ENCODE results near the gene SENP7. TPM values are rescaled to one million over a fixed set of nuclear protein-coding genes. Genes with fewer than 3 reads are reported as not detected.

The SENP7 gene
- total RNA-seq, 1 experiment from 2014 or later: 7.9 TPM

DNA sequence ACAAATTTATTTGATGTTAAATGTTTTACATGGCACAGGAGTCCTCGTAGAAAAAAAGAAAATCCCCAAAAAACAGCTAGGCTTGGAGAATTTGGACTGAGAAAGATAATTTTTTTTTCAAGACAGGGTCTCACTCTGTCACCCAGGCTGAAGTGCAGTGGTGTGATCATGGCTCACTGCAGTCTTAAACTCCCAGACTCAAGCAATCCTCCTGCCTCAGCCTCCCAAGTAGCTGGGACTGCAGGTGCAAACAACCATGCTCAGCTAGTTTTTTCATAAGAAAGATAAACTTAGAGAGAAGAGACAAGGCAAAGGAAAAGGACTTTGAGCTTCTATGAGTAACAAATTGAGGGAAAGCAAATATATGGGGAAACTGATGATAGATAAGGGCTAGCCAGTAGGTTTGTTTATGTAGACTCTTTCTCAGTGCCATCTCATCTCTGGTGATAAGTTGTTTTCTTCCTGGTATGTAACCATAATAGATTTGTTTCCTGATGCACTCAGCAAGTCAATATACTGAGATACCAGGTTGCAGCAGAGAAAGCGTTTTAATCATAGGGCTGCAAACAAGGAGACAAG, 35.6 kb upstream of the SENP7 start:
- ChIA-PET CTCF (no interaction called here), RAD21 (ENCODE audit: low non-redundant PET in 1 of 2, low total read pairs in 2 of 2, uncharacterized antibody in 2 of 2, unreplicated experiment in 2 of 2) (no interaction called here), POLR2A (no interaction called here)
- Histone ChIP-seq H4K20me1 (ENCODE audit: insufficient read depth) (no peaks in the 10 kb centered on the region), H3K4me1 (ENCODE audit: control insufficient read depth in 1 of 2, insufficient read depth in 2 of 2, low read length in 2 of 2) (no peaks in the 10 kb centered on the region), H3K79me2 (ENCODE audit: insufficient read depth, low read length) (no peaks in the 10 kb centered on the region), H2AFZ (ENCODE audit: low read depth, low read length, poor library complexity, severe bottlenecking) (no peak overlapping the region), H3K27ac (ENCODE audit: low read depth, low read length) (no peak overlapping the region), H3K9me3 (ENCODE audit: control insufficient read depth in 1 of 2, insufficient read depth in 1 of 2, low read depth in 1 of 2, low read length in 2 of 2) (no peaks in the 10 kb centered on the region), H3K4me3 (replicated peaks in 1 of 2; ENCODE audit: low read depth in 1 of 2, low read length in 2 of 2) (no peak overlapping the region), H3K9me2 (ENCODE audit: insufficient read depth) (no peaks in the 10 kb centered on the region), H3K36me3 (ENCODE audit: control insufficient read depth in 1 of 2, insufficient read depth in 2 of 2, low read length in 2 of 2) (no peaks in the 10 kb centered on the region), H3K9ac (ENCODE audit: low read length) (no peak overlapping the region), H3K27me3 (ENCODE audit: insufficient read depth, low read length) (no peaks in the 10 kb centered on the region), H3K4me2 (ENCODE audit: low read length) (no peak overlapping the region)
- DNase-seq (ENCODE audit: low read depth, low spot score) (no peak), ATAC-seq (no peak)
- intact Hi-C loops (cut with micrococcal nuclease): no loop called here
- TF ChIP-seq CEBPB (IDR thresholded peaks at IDR 0.05; ENCODE audit: low read depth) (no peak), ELF1 (IDR thresholded peaks at IDR 0.05; ENCODE audit: borderline replicate concordance, low read depth) (no peak), TCF7L2 (IDR thresholded peaks at IDR 0.05; ENCODE audit: borderline replicate concordance, extremely low read depth, insufficient read depth, insufficient read length) (no peak), ZNF274 (IDR thresholded peaks at IDR 0.05; ENCODE audit: low read depth, low read length) (no peak), FOSL1 (IDR thresholded peaks at IDR 0.05; ENCODE audit: low read depth) (no peak), SP1 (IDR thresholded peaks at IDR 0.05; ENCODE audit: low read depth) (no peak), ZFX (IDR thresholded peaks at IDR 0.05) (no peak), SRF (IDR thresholded peaks at IDR 0.05; ENCODE audit: low read depth) (no peak), YY1 (IDR thresholded peaks at IDR 0.05; ENCODE audit: extremely low read depth, insufficient replicate concordance, low read depth, low read length) (no peak), POLR2A (IDR thresholded peaks at IDR 0.05; ENCODE audit: borderline replicate concordance, extremely low read depth, insufficient read depth, insufficient read length) (no peak), EZH2 (IDR thresholded peaks at IDR 0.05) (no peak), EGR1 (IDR thresholded peaks at IDR 0.05; ENCODE audit: low read depth) (no peak), JUND (IDR thresholded peaks at IDR 0.05) (no peak), EZH2phosphoT487 (IDR thresholded peaks at IDR 0.05; ENCODE audit: borderline replicate concordance) (no peak), CBX3 (IDR thresholded peaks at IDR 0.05; ENCODE audit: low read depth) (no peak), SIN3A (IDR thresholded peaks at IDR 0.05; ENCODE audit: low read depth) (no peak)
- TF ChIP-seq, protein P1, sequence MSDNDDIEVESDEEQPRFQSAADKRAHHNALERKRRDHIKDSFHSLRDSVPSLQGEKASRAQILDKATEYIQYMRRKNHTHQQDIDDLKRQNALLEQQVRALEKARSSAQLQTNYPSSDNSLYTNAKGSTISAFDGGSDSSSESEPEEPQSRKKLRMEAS (IDR thresholded peaks at IDR 0.05): no peak
- TF ChIP-seq, protein P2, sequence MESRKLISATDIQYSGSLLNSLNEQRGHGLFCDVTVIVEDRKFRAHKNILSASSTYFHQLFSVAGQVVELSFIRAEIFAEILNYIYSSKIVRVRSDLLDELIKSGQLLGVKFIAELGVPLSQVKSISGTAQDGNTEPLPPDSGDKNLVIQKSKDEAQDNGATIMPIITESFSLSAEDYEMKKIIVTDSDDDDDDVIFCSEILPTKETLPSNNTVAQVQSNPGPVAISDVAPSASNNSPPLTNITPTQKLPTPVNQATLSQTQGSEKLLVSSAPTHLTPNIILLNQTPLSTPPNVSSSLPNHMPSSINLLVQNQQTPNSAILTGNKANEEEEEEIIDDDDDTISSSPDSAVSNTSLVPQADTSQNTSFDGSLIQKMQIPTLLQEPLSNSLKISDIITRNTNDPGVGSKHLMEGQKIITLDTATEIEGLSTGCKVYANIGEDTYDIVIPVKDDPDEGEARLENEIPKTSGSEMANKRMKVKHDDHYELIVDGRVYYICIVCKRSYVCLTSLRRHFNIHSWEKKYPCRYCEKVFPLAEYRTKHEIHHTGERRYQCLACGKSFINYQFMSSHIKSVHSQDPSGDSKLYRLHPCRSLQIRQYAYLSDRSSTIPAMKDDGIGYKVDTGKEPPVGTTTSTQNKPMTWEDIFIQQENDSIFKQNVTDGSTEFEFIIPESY (IDR thresholded peaks at IDR 0.05; ENCODE audit: extremely low read depth, insufficient replicate concordance, low read length): no peak
- TF ChIP-seq, protein P3, sequence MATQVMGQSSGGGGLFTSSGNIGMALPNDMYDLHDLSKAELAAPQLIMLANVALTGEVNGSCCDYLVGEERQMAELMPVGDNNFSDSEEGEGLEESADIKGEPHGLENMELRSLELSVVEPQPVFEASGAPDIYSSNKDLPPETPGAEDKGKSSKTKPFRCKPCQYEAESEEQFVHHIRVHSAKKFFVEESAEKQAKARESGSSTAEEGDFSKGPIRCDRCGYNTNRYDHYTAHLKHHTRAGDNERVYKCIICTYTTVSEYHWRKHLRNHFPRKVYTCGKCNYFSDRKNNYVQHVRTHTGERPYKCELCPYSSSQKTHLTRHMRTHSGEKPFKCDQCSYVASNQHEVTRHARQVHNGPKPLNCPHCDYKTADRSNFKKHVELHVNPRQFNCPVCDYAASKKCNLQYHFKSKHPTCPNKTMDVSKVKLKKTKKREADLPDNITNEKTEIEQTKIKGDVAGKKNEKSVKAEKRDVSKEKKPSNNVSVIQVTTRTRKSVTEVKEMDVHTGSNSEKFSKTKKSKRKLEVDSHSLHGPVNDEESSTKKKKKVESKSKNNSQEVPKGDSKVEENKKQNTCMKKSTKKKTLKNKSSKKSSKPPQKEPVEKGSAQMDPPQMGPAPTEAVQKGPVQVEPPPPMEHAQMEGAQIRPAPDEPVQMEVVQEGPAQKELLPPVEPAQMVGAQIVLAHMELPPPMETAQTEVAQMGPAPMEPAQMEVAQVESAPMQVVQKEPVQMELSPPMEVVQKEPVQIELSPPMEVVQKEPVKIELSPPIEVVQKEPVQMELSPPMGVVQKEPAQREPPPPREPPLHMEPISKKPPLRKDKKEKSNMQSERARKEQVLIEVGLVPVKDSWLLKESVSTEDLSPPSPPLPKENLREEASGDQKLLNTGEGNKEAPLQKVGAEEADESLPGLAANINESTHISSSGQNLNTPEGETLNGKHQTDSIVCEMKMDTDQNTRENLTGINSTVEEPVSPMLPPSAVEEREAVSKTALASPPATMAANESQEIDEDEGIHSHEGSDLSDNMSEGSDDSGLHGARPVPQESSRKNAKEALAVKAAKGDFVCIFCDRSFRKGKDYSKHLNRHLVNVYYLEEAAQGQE (IDR thresholded peaks at IDR 0.05; ENCODE audit: low read depth): no peak
- TF ChIP-seq, protein P4, sequence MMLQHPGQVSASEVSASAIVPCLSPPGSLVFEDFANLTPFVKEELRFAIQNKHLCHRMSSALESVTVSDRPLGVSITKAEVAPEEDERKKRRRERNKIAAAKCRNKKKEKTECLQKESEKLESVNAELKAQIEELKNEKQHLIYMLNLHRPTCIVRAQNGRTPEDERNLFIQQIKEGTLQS (IDR thresholded peaks at IDR 0.05): no peak
- BruUV-seq (replicated peaks): no TSS peak
